ENCODE results near the gene SLC47A2. TPM values are rescaled to one million over a fixed set of nuclear protein-coding genes. Genes with fewer than 3 reads are reported as not detected.

The SLC47A2 gene
- total and polyA plus RNA-seq, 9 of the 15 experiments (the other 6 are each of a cell fraction or from before 2014, with no cell fraction given) = not detected

GRCh38 chr17:19740933-19741332 is 24.5 kb upstream of the SLC47A2 start:
- ATAC-seq (no peak), DNase-seq (ENCODE audit: extremely low read depth in 1 of 4, low spot score in 3 of 4) (no peak), FAIRE-seq (no peak)
- intact Hi-C loops (cut with micrococcal nuclease) = no loop called here
- no peaks in the 10 kb centered on the region for H3K9me3 ChIP-seq (replicated peaks; ENCODE audit: control insufficient read depth, insufficient read depth, low read depth, low read length)
- H3K4me1 ChIP-seq (replicated peaks in 1 of 2; ENCODE audit: control insufficient read depth in 2 of 2, insufficient read depth in 2 of 2, low read length in 2 of 2) = peaks cover 0 to 5% of the 10 kb centered on the region in 2 experiments; a peak in 1 of 5 replicates
- POLR2A ChIA-PET = interaction anchor here (0.6 kb wide), 1 partner anchor 67 kb away, joined by 3 read pairs; no protein-coding TSS in a partner anchor
- H3K9ac ChIP-seq (ENCODE audit: insufficient read depth in 1 of 2, low read depth in 2 of 2, low read length in 2 of 2) = no peak overlapping the region
- no peak overlapping the region for H2AFZ ChIP-seq (ENCODE audit: low read depth, low read length)
- no peaks in the 10 kb centered on the region for H4K20me1 ChIP-seq (replicated peaks; ENCODE audit: control insufficient read depth, insufficient read depth, low read length)
- H3K27ac ChIP-seq (ENCODE audit: extremely low read depth, low read depth, low read length) = no peak overlapping the region
- no peaks in the 10 kb centered on the region for H3K36me3 ChIP-seq (ENCODE audit: control insufficient read depth, insufficient read depth, low read length)
- H3K4me2 ChIP-seq (ENCODE audit: insufficient read depth, low read length) = no peak overlapping the region
- CTCF ChIA-PET (ENCODE audit: low intra/inter-chr PET ratio) = no interaction called here
- no TSS peak for BruUV-seq (replicated peaks)
- no peaks in the 10 kb centered on the region for H3K79me2 ChIP-seq (ENCODE audit: control insufficient read depth, insufficient read depth, low read length)
- no peak for TF ChIP-seq C11orf30 (IDR thresholded peaks at IDR 0.05; ENCODE audit: low read depth)
- H3K4me3 ChIP-seq = no peak overlapping the region
- peaks cover 6 to 23% of the 10 kb centered on the region in 2 experiments; a peak in 4 of 5 replicates for H3K27me3 ChIP-seq (ENCODE audit: control insufficient read depth in 2 of 2, insufficient read depth in 2 of 2, low read length in 2 of 2)
- in situ Hi-C loops (cut with MboI) = no loop called here
- 2% methylated on average over 5 of the region's 7 CpGs for WGBS (ENCODE audit: insufficient coverage, low coverage, missing lambda C conversion rate)
- H3K9me1 ChIP-seq (ENCODE audit: control insufficient read depth, insufficient read depth, low read length) = no peaks in the 10 kb centered on the region

- DNase-seq (ENCODE audit: extremely low read depth in 1 of 4, low spot score in 3 of 4) (no peak), ATAC-seq (no peak), FAIRE-seq (no peak)
- no peak overlapping the region for H3K4me2 ChIP-seq (ENCODE audit: insufficient read depth, low read length)
- no peak overlapping the region for H2AFZ ChIP-seq (ENCODE audit: low read depth, low read length)
- intact Hi-C loops (cut with micrococcal nuclease) (no loop called here), in situ Hi-C loops (cut with MboI) (no loop called here)
- no peak overlapping the region for H3K4me3 ChIP-seq
- H3K9me1 ChIP-seq (ENCODE audit: control insufficient read depth, insufficient read depth, low read length) = no peaks in the 10 kb centered on the region
- no peaks in the 10 kb centered on the region for H3K36me3 ChIP-seq (ENCODE audit: control insufficient read depth, insufficient read depth, low read length)
- POLR2A ChIA-PET = interaction anchor here (0.8 kb wide), 1 partner anchor 10 kb away, joined by 4 read pairs; no protein-coding TSS in a partner anchor
- CTCF ChIA-PET (ENCODE audit: low intra/inter-chr PET ratio) = no interaction called here
- 10% methylated on average over 19 of the region's 26 CpGs for WGBS (ENCODE audit: insufficient coverage, low coverage, missing lambda C conversion rate)
- no peaks in the 10 kb centered on the region for H3K9me3 ChIP-seq (replicated peaks; ENCODE audit: control insufficient read depth, insufficient read depth, low read depth, low read length)
- no peaks in the 10 kb centered on the region for H4K20me1 ChIP-seq (replicated peaks; ENCODE audit: control insufficient read depth, insufficient read depth, low read length)
- no peaks in the 10 kb centered on the region for H3K79me2 ChIP-seq (ENCODE audit: control insufficient read depth, insufficient read depth, low read length)
- H3K9ac ChIP-seq (ENCODE audit: insufficient read depth in 1 of 2, low read depth in 2 of 2, low read length in 2 of 2) = no peak overlapping the region
- no peak overlapping the region for H3K27ac ChIP-seq (ENCODE audit: extremely low read depth, low read depth, low read length)
- no peaks in the 10 kb centered on the region for H3K4me1 ChIP-seq (replicated peaks in 1 of 2; ENCODE audit: control insufficient read depth in 2 of 2, insufficient read depth in 2 of 2, low read length in 2 of 2)
- H3K27me3 ChIP-seq (ENCODE audit: control insufficient read depth in 2 of 2, insufficient read depth in 2 of 2, low read length in 2 of 2) = peaks cover 3 to 15% of the 10 kb centered on the region in 2 experiments; a peak in 3 of 5 replicates
- BruUV-seq (replicated peaks) = no TSS peak
- TF ChIP-seq TBP (optimal IDR thresholded peaks at IDR 0.05; ENCODE audit: low read depth, low read length) (no peak), FOXK2 (conservative IDR thresholded peaks at IDR 0.05 in 1 of 2, IDR thresholded peaks at IDR 0.05 in 1 of 2; ENCODE audit: low read depth in 2 of 2) (no peak), CBX3 (IDR thresholded peaks at IDR 0.05; ENCODE audit: borderline replicate concordance in 1 of 2, low read length in 2 of 2) (no peak), CUX1 (CRISPR knock-in tag; IDR thresholded peaks at IDR 0.05) (no peak)
Observed at GRCh38 chr17:19739241-19740201, 23.1 kb upstream of the SLC47A2 start.
